OCI-LY7 (cell line): Measurements from ENCODE around the gene UMPS. TPM values are rescaled to one million over a fixed set of nuclear protein-coding genes. Genes with fewer than 3 reads are reported as not detected.
A peak's percentile ranks its signal among the peaks of the same experiment; 100 is the strongest.

Source experiments
- BruUV-seq: library from RNA; stranded (reverse); fragments of 400-500 nt; replicated peaks from 2 replicates; lab custom pipeline; 2021; lab: Mats Ljungman, UMichigan
- CTCF ChIA-PET: fragments of 300-600 bp; sonication (Branson Sonifier 250); formaldehyde crosslinking; loops from one replicate; lab custom pipeline; 2022; ENCODE audit warnings: antibody characterized with exemption; ENCODE audit not compliant: unreplicated experiment; lab: Charles Lee
- POLR2A ChIA-PET: fragments of 300-600 bp; sonication (Branson Sonifier 250); formaldehyde crosslinking; loops from one replicate; lab custom pipeline; 2022; ENCODE audit warnings: antibody characterized with exemption; lab: Charles Lee
- DNase-seq: peaks from one replicate; pipeline ENCODE4 v3.0.0-alpha.2; 2015; ENCODE audit warnings: low spot score
- H2AFZ ChIP-seq: fragments of 200-600 bp; sonication (generic), shearing (Covaris generic); 2 replicates; pipeline ENCODE4 v1.6.1; 2014; ENCODE audit warnings: mild to moderate bottlenecking, antibody characterized with exemption, low read length, moderate library complexity
- H3K27ac ChIP-seq: fragments of 200-600 bp; sonication (generic); 2 replicates; pipeline ENCODE4 v1.5.1; 2014; ENCODE audit warnings: mixed run types, low read depth, mild to moderate bottlenecking, moderate library complexity, low read length, inconsistent platforms; ENCODE audit not compliant: poor library complexity, severe bottlenecking
- H3K36me3 ChIP-seq: fragments of 200-600 bp; sonication (generic); 2 replicates; pipeline ENCODE4 v1.6.1; 2014; ENCODE audit warnings: mild to moderate bottlenecking, antibody characterized with exemption, low read length, moderate library complexity, mixed read lengths; ENCODE audit not compliant: insufficient read depth
- H3K4me1 ChIP-seq: fragments of 200-600 bp; sonication (generic); 2 replicates; pipeline ENCODE4 v1.5.1; 2014; ENCODE audit warnings: mild to moderate bottlenecking, low read length; ENCODE audit not compliant: insufficient read depth, poor library complexity, severe bottlenecking
- H3K4me2 ChIP-seq: fragments of 200-600 bp; sonication (generic); 2 replicates; pipeline ENCODE4 v1.6.1; 2014; ENCODE audit warnings: mild to moderate bottlenecking, low read length
- H3K4me3 ChIP-seq: fragments of 200-600 bp; sonication (generic); 2 replicates; pipeline ENCODE4 v1.5.1; 2014; ENCODE audit warnings: mild to moderate bottlenecking, low read depth, low read length; ENCODE audit not compliant: poor library complexity, severe bottlenecking
- H3K79me2 ChIP-seq: fragments of 200-600 bp; sonication (generic); 2 replicates; pipeline ENCODE4 v1.6.1; 2016; ENCODE audit warnings: low read depth, mild to moderate bottlenecking, low read length, moderate library complexity, mixed read lengths; ENCODE audit not compliant: insufficient read depth
- H3K9me2 ChIP-seq: fragments of 200-600 bp; sonication (generic); 2 replicates; pipeline ENCODE4 v1.6.1; 2016; ENCODE audit warnings: mild to moderate bottlenecking, low read length, mixed read lengths; ENCODE audit not compliant: insufficient read depth
- H3K9me3 ChIP-seq: fragments of 200-600 bp; sonication (generic); 2 replicates; pipeline ENCODE4 v1.6.1; 2014; ENCODE audit warnings: mild to moderate bottlenecking, mixed run types, low read length, mixed read lengths
- H4K20me1 ChIP-seq: fragments of 200-600 bp; sonication (generic); 2 replicates; pipeline ENCODE4 v1.6.1; 2014; ENCODE audit warnings: mild to moderate bottlenecking, antibody characterized with exemption, low read length, moderate library complexity, mixed read lengths; ENCODE audit not compliant: insufficient read depth
- EZH2phosphoT487 ChIP-seq: fragments of 200-600 bp; sonication (generic); IDR thresholded peaks from 2 replicates; pipeline ENCODE4 v1.6.1; 2018; ENCODE audit warnings: low read depth, borderline replicate concordance, mild to moderate bottlenecking, mixed run types, antibody characterized with exemption, low read length, moderate library complexity, mixed read lengths
- intact Hi-C: fragments of 100-400 bp; cut with micrococcal nuclease; formaldehyde crosslinking; loops from one replicate; pipeline ENCODE4 v1.10.0; 2022; ENCODE audit not compliant: unreplicated experiment
- total RNA-seq, 2 experiments: library from RNA; depleted of rRNA in 1 of 2; stranded (reverse); fragments of >200 nt in 1 of 2; shearing (Covaris generic) in 1 of 2; gene quantifications; 2 replicates each; pipeline ENCODE4 v1.2.3, GENCODE V29; 2014 to 2022
- TF ChIP-seq, protein P1 (sequence below): fragments of 200-600 bp; sonication (generic); conservative IDR thresholded peaks from 2 replicates; pipeline ENCODE4 v1.5.1; 2014; ENCODE audit warnings: mild to moderate bottlenecking, antibody characterized with exemption, low read length, moderate library complexity, mixed read lengths

The UMPS gene
- total RNA-seq, 2 experiments from 2014 or later: 24.8 to 62.7 TPM

DNA sequence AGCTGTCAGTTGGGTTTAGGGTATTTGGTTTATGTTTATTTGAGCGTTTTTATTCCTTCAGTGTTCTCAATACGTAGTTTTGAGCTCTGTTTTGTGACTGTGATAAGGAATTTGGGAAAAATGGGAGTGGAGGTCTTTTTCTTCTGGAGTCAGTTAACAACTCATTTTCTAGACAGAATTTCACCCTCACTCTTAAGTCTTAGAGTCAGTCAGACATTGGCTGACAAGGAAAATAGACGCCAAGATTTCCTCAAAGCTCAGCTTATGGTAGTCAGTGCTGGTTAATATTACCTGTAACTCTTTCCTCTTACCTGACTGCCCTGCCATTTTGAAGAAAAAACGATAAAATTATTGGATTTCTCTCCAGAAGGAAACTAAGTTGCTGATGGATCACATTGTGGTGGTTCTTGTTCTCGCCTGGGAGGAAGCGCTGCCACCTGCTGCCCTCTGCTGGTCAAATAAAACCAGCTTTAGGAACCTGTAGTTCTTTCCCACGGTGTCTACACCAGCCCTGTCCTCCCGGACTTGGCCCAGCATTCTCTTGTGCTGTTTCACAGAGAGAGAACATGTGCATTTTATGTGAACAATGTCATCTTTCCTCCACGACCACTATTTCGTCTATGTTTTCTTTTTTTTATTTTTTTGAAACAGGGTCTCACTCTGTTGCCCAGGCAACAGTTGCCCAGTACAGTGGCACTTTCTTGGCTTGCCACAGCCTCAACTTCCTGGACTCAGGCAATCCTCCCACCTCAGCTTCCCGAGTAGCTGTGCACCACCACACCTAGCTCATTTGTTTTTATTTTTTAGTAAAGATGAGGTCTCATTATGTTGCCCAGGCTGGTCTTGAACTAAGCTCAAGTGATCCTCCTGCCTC is 41.4 kb upstream of the UMPS start:
- H3K36me3 ChIP-seq: no peaks in the 10 kb centered on the region
- H3K27ac ChIP-seq: no peak overlapping the region
- H3K9me3 ChIP-seq: no peaks in the 10 kb centered on the region
- ChIA-PET CTCF (no interaction called here), POLR2A (interaction anchor here (0.9 kb wide), 2 partner anchors 218 to 225 kb away, joined by 3 read pairs; no protein-coding TSS in a partner anchor)
- no TSS peak for BruUV-seq
- no peak for TF ChIP-seq EZH2phosphoT487
- TF ChIP-seq, protein P1, sequence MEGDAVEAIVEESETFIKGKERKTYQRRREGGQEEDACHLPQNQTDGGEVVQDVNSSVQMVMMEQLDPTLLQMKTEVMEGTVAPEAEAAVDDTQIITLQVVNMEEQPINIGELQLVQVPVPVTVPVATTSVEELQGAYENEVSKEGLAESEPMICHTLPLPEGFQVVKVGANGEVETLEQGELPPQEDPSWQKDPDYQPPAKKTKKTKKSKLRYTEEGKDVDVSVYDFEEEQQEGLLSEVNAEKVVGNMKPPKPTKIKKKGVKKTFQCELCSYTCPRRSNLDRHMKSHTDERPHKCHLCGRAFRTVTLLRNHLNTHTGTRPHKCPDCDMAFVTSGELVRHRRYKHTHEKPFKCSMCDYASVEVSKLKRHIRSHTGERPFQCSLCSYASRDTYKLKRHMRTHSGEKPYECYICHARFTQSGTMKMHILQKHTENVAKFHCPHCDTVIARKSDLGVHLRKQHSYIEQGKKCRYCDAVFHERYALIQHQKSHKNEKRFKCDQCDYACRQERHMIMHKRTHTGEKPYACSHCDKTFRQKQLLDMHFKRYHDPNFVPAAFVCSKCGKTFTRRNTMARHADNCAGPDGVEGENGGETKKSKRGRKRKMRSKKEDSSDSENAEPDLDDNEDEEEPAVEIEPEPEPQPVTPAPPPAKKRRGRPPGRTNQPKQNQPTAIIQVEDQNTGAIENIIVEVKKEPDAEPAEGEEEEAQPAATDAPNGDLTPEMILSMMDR: peak; percentile 84
- H3K9me2 ChIP-seq: no peaks in the 10 kb centered on the region
- no peak overlapping the region for H2AFZ ChIP-seq
- DNase-seq: peak; percentile 60
- no peak overlapping the region for H3K4me2 ChIP-seq
- H3K4me3 ChIP-seq: no peak overlapping the region
- no peaks in the 10 kb centered on the region for H3K4me1 ChIP-seq
- H3K79me2 ChIP-seq: no peaks in the 10 kb centered on the region
- intact Hi-C loops: loop anchor here (1.0 kb wide), 1 partner anchor 124 kb away; no protein-coding TSS in a partner anchor
- no peaks in the 10 kb centered on the region for H4K20me1 ChIP-seq

- no peaks in the 10 kb centered on the region for H3K9me3 ChIP-seq
- no peaks in the 10 kb centered on the region for H3K79me2 ChIP-seq
- TF ChIP-seq, protein P1: no peak
- TF ChIP-seq EZH2phosphoT487: no peak
- H3K4me2 ChIP-seq: no peak overlapping the region
- no TSS peak for BruUV-seq
- no peak overlapping the region for H3K27ac ChIP-seq
- no peak overlapping the region for H2AFZ ChIP-seq
- no peaks in the 10 kb centered on the region for H3K36me3 ChIP-seq
- intact Hi-C loops: no loop called here
- DNase-seq: no peak
- POLR2A ChIA-PET: no interaction called here
- CTCF ChIA-PET: no interaction called here
- H4K20me1 ChIP-seq: no peaks in the 10 kb centered on the region
- no peaks in the 10 kb centered on the region for H3K9me2 ChIP-seq
- H3K4me3 ChIP-seq: no peak overlapping the region
- no peaks in the 10 kb centered on the region for H3K4me1 ChIP-seq
These were observed 38.7 kb upstream of the UMPS start for GRCh38 chr3:124691599-124691998.

GRCh38 chr3:124694486-124694885 is 35.8 kb upstream of the UMPS start:
- Histone ChIP-seq H3K36me3 (no peaks in the 10 kb centered on the region), H3K4me2 (no peak overlapping the region)
- POLR2A ChIA-PET: no interaction called here

More at GRCh38 chr3:124694486-124694885, 35.8 kb upstream of the UMPS start:
- no peak overlapping the region for H3K4me3 ChIP-seq
- H3K9me2 ChIP-seq: no peaks in the 10 kb centered on the region
- H4K20me1 ChIP-seq: no peaks in the 10 kb centered on the region
- DNase-seq: no peak
- no peaks in the 10 kb centered on the region for H3K9me3 ChIP-seq
- BruUV-seq: no TSS peak
- no peak overlapping the region for H2AFZ ChIP-seq
- CTCF ChIA-PET: no interaction called here
- TF ChIP-seq, protein P1: no peak
- TF ChIP-seq EZH2phosphoT487: no peak
- H3K27ac ChIP-seq: no peak overlapping the region
- H3K4me1 ChIP-seq: no peaks in the 10 kb centered on the region
- no peaks in the 10 kb centered on the region for H3K79me2 ChIP-seq
- intact Hi-C loops: no loop called here
